Activated naive CD8-positive, alpha-beta T cell treated with anti-CD3 and anti-CD28 coated beads, Interleukin-2, amount 10 ng/mL, durations not matched to agents 7 days and 5 days (primary cell): ENCODE data around the gene CEP152. TPM values are rescaled to one million over a fixed set of nuclear protein-coding genes. Genes with fewer than 3 reads are reported as not detected.
"Not testable (repeated sequence)": the region's sequence is repeated elsewhere in the genome, so short reads cannot be mapped to it uniquely, and the experiment has no call there.

Experiments
- ATAC-seq: fragments of 150-1000 bp; cut with Tn5 transposase; one replicate; pipeline ENCODE4 v1.10.0; 2021; ENCODE audit warnings: low read depth, moderate library complexity
- POLR2A ChIA-PET: fragments of 350-600 bp; sonication (Branson Sonifier 250); formaldehyde crosslinking; loops from one replicate; lab custom pipeline; 2021; ENCODE audit warnings: antibody characterized with exemption; lab: Charles Lee
- DNase-seq: peaks from one replicate; pipeline ENCODE4 v3.0.0; 2021
- H3K27ac Mint-ChIP-seq: one replicate; pipeline ENCODE4 v1.8.0; 2022; ENCODE audit warnings: mild to moderate bottlenecking, mixed read lengths
- H3K27me3 Mint-ChIP-seq: one replicate; pipeline ENCODE4 v1.8.0; 2022; ENCODE audit warnings: mild to moderate bottlenecking, moderate library complexity, mixed read lengths
- H3K36me3 Mint-ChIP-seq: one replicate; pipeline ENCODE4 v1.8.0; 2021; ENCODE audit warnings: mild to moderate bottlenecking, mixed read lengths
- H3K4me1 Mint-ChIP-seq: one replicate; pipeline ENCODE4 v1.8.0; 2021; ENCODE audit warnings: mixed read lengths
- H3K4me3 Mint-ChIP-seq: one replicate; pipeline ENCODE4 v1.8.0; 2022; ENCODE audit warnings: mild to moderate bottlenecking, moderate library complexity, mixed read lengths
- H3K9me3 Mint-ChIP-seq: one replicate; pipeline ENCODE4 v1.8.0; 2021; ENCODE audit warnings: mixed read lengths
- total RNA-seq, 2 experiments: library from RNA; stranded (reverse); gene quantifications; one replicate each; pipeline ENCODE4 v1.2.3, GENCODE V29; 2021

The CEP152 gene
- total RNA-seq, 2 experiments from 2014 or later: 31.1 to 39.2 TPM

DNA sequence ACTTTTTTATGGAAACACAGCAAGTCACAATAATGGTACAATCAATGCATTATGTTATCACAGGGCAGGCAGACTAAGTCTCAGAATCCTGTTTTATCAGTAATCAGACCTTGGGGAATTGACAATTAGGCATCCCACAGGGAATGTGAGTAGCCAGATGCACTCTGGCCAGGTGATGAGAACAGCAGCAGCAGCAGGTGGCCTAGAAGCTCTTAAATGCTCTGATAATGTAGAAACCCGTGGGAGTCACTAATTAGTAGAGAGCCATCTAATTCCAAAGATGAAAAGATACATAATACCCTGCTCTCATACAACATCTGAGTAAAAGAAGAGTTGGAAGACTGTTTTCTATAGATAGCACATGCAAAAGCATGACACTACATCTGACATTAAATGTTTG, 12.6 kb downstream of the CEP152 start:
- Mint-ChIP-seq H3K36me3 (peaks cover 19% of the 10 kb centered on the region), H3K4me3 (no peak overlapping the region), H3K27ac (no peak overlapping the region), H3K9me3 (no peaks in the 10 kb centered on the region), H3K4me1 (peaks cover 33% of the 10 kb centered on the region), H3K27me3 (no peaks in the 10 kb centered on the region)
- ATAC-seq (no peak), DNase-seq (no peak)
- POLR2A ChIA-PET: no interaction called here

DNA sequence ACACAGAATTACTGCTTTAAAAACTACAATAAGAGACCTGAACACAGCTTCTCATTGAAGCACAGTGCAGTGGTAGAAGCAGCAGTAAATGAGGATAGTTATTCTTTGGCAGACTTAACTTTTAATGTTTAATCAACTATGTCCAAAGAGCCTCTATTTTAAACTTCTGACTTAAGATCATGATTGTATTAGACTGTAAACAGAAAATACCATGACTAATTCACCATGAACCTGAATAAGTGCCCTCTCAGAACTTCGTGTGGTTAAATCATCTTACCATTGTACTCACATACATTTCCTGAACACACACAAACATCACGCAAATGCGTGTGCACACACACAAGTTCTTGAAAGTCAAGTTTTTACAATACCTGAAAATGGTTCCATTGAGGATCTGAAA, 13.9 kb downstream of the CEP152 start:
- no peak for DNase-seq
- Mint-ChIP-seq H3K9me3 (no peaks in the 10 kb centered on the region), H3K4me1 (peaks cover 33% of the 10 kb centered on the region), H3K27me3 (no peaks in the 10 kb centered on the region), H3K4me3 (peak overlapping the region; percentile 37), H3K27ac (peak overlapping the region; percentile 66), H3K36me3 (peaks cover 25% of the 10 kb centered on the region)
- POLR2A ChIA-PET: no interaction called here
- ATAC-seq: peak; percentile 33

DNA sequence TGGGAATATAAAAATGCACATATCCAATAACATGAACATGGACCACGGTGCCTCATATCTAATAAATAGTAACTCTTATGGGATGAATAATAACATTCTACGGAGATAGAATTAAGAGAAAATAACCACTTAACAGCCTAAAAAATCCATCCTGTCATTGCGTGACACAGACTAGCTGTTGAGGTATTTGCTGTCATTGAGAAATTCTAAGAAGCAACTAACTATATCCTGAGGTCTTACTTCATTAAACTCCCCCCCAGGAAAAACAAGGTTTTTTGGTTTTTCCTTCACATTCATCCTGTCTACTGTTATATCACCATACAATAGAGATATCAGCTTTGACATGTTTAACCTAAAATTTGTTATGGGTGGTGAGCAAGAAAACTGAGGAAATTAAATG, 14.3 kb downstream of the CEP152 start:
- POLR2A ChIA-PET: no interaction called here
- Mint-ChIP-seq H3K4me3 (no peak overlapping the region), H3K27ac (no peak overlapping the region), H3K36me3 (peaks cover 27% of the 10 kb centered on the region), H3K27me3 (no peaks in the 10 kb centered on the region), H3K9me3 (no peaks in the 10 kb centered on the region), H3K4me1 (peaks cover 33% of the 10 kb centered on the region)
- DNase-seq (no peak), ATAC-seq (no peak)

DNA sequence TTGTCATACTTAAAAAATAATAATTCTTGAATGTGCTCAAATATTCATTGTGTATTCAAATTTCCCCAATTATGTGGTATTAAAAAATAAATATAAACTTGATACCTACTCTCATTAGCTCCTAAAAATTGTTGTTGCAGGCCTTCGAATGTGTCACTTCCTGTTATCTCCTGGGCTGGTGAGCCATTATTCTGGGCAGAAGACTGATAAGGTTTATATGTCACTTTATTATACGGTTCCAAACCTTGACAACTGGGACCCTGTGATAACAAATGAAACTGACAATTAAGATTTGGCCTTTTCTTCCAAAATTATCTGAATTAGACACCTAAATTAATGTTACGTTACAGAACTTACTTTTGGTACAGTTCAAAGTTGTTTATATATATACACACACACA, 15.0 kb downstream of the CEP152 start:
- POLR2A ChIA-PET: no interaction called here
- ATAC-seq (no peak), DNase-seq (no peak)
- H3K4me1 Mint-ChIP-seq: peaks cover 33% of the 10 kb centered on the region
- no peak overlapping the region for H3K27ac Mint-ChIP-seq
- H3K9me3 Mint-ChIP-seq: no peaks in the 10 kb centered on the region
- no peak overlapping the region for H3K4me3 Mint-ChIP-seq
- H3K36me3 Mint-ChIP-seq: peaks cover 28% of the 10 kb centered on the region
- no peaks in the 10 kb centered on the region for H3K27me3 Mint-ChIP-seq

DNA sequence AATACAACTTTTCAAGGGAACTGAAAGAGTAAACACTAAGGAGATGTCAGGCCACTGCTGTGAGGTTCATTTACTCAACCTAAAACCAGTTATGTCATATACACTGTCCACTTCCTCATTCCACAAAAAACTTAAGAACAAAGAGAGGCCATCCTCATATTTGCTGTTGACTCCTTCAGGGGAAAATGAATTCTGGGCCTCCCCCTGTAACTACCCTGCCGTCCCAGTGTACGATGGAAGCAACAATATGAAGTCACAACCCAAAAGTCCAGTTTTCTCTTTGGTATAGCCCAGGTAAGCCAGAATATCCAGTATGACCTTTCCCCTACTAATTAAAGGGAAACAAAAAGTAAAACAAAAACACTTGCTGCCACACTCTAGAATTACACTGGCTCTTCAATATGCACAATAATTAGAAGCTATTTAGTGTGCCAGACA, 16.2 kb downstream of the CEP152 start:
- DNase-seq (no peak), ATAC-seq (peak; percentile 42)
- no peaks in the 10 kb centered on the region for H3K27me3 Mint-ChIP-seq
- peaks cover 35% of the 10 kb centered on the region for H3K36me3 Mint-ChIP-seq
- POLR2A ChIA-PET: interaction anchor here (1.2 kb wide), 1 partner anchor 16 kb away, joined by 3 read pairs; the partner anchor contains the start of gene CEP152
- H3K4me3 Mint-ChIP-seq: peak overlapping the region; percentile 20
- H3K27ac Mint-ChIP-seq: peak overlapping the region; percentile 75
- no peaks in the 10 kb centered on the region for H3K9me3 Mint-ChIP-seq
- H3K4me1 Mint-ChIP-seq: peaks cover 31% of the 10 kb centered on the region

DNA sequence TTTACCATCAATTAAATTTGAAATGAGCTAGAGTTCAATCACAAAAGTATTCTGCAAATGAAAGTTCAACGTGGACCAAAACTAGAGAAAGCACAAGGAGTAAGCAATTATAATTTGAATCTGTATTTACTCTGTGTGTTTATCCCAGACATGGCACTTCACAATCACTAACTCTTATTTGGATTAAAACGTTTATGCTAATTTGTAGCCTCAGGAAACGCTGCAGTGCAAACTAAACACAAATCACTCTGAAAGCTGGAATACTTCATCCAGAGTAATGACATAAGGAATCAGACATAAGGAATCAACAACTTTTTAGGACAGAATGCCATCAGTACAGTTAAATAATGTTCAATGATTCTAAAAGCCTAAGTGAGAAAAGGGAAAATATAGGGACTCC, 18.5 kb downstream of the CEP152 start:
- H3K36me3 Mint-ChIP-seq: peaks cover 44% of the 10 kb centered on the region
- no peak for ATAC-seq
- no peak overlapping the region for H3K4me3 Mint-ChIP-seq
- POLR2A ChIA-PET: no interaction called here
- H3K9me3 Mint-ChIP-seq: no peaks in the 10 kb centered on the region
- H3K27me3 Mint-ChIP-seq: no peaks in the 10 kb centered on the region
- H3K27ac Mint-ChIP-seq: no peak overlapping the region
- DNase-seq: no peak
- peaks cover 19% of the 10 kb centered on the region for H3K4me1 Mint-ChIP-seq

DNA sequence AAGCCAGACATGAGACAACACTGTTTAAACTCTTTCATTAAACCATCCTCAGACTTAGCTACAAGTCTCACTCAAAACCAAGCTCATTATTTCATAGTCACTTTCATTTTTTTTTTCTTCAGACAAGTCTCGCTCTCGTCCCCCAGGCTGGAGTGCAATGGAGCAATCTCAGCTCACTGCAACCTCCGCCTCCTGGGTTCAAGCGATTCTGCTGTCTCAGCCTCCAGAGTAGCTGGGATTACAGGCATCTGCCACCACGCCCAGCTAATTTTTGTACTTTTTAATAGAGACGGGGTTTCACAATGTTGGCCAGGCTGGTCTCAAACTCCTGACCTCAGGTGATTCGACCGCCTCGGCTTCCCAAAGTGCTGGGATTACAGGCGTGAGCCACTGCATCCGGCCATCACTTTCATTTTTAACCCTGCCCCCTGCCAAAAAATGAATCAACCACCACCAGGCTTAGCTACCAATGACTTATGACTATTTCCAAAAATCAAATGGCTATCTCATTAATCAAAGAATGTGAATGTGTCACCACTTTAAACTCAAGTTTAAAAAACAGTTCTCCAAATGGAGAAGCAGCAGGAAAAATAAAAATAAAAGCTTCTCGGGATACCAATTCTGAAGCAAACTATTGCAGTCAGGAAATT, 20.3 kb downstream of the CEP152 start:
- H3K36me3 Mint-ChIP-seq: peaks cover 38% of the 10 kb centered on the region
- H3K4me1 Mint-ChIP-seq, POLR2A ChIA-PET, H3K4me3 Mint-ChIP-seq, H3K27me3 Mint-ChIP-seq, H3K27ac Mint-ChIP-seq, ATAC-seq, DNase-seq, H3K9me3 Mint-ChIP-seq: not testable (repeated sequence)

DNA sequence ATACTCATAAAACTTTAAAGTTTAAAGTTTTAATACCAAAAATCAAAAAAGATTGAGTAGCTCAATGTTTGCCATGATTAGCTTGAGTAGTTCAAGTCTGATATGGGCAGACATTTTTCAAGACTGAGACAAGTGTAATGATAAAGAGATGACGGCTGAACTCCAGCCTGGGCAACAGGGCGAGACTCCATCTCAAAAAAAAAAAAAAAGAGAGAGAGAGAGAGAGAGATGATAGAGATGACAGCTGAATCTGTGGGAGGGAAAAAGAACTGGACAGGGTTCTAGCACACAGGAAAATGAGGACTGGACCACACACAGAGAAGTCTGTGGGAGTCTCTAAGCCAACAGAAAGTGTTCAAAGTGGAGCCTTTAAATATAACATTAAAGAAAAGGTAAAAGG, 25.2 kb downstream of the CEP152 start:
- Mint-ChIP-seq H3K4me1 (peaks cover 2% of the 10 kb centered on the region), H3K27me3 (no peaks in the 10 kb centered on the region), H3K9me3 (no peaks in the 10 kb centered on the region), H3K36me3 (peaks cover 46% of the 10 kb centered on the region), H3K4me3 (no peak overlapping the region), H3K27ac (no peak overlapping the region)
- DNase-seq: no peak
- POLR2A ChIA-PET: no interaction called here
- ATAC-seq: no peak

DNA sequence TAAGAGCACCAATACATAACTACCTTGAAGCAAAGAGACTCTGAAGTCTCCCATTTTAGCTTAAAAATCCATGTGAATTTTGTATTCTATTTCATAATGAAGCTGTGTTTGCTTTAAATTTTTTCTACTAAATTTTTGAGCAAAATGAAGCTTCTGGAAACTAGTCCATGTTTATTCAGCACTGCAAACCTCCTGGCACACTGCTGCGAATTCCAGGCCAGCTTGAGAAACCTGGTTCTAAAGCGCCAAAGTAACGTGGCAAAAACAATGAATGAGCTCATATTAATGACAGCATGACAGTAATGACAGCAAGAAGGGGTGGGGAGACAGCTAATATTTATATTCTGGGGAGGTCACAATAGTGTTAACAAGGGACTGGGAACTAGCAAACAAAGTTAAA, 25.7 kb downstream of the CEP152 start:
- Mint-ChIP-seq H3K4me3 (no peak overlapping the region), H3K9me3 (no peaks in the 10 kb centered on the region), H3K4me1 (peaks cover 2% of the 10 kb centered on the region), H3K27me3 (no peaks in the 10 kb centered on the region), H3K27ac (no peak overlapping the region), H3K36me3 (peaks cover 48% of the 10 kb centered on the region)
- DNase-seq (no peak), ATAC-seq (no peak)
- POLR2A ChIA-PET: interaction anchor here (0.6 kb wide), 1 partner anchor 77 kb away, joined by 3 read pairs; no protein-coding TSS in a partner anchor

DNA sequence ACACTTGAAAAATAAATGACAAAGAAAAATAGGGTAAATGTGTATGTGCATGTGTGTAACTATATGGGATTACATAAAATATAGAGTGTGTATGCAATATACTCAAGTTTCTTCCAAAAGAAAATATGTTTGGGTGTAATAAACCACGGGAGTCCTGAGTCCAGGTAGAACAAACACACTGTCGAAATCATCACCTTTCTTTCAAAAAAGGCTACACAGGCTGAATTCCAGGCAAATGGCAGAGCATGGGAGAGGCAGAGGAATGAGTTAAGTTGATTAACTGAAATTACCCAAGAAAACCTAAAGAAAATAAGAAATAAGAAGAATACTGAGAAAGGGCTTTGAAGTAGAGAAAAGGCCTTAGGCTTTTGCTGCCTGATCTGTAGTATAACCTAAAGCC, 26.1 kb downstream of the CEP152 start:
- no peak overlapping the region for H3K27ac Mint-ChIP-seq
- H3K9me3 Mint-ChIP-seq: no peaks in the 10 kb centered on the region
- ATAC-seq (no peak), DNase-seq (no peak)
- H3K4me1 Mint-ChIP-seq: peaks cover 2% of the 10 kb centered on the region
- H3K36me3 Mint-ChIP-seq: peaks cover 45% of the 10 kb centered on the region
- H3K4me3 Mint-ChIP-seq: no peak overlapping the region
- no peaks in the 10 kb centered on the region for H3K27me3 Mint-ChIP-seq
- POLR2A ChIA-PET: interaction anchor here (0.6 kb wide), 1 partner anchor 77 kb away, joined by 3 read pairs; no protein-coding TSS in a partner anchor

DNA sequence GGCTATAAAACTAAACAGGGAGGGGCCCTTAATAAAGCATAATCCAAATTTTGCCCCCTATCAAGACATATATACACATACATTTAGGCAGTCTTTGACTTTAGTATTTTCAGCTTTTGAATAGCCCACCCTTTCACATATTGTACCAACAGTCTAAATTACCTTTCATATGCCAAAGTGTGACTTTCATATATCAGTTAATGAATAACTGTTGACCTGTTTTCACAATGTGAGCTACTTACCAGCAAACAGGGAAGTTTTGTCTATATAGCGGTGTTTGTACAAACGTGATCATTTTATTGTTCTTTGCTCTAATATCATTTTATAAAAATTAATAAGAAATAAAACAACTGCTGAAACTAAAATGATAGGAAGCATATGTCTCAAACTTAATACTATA, 28.0 kb downstream of the CEP152 start:
- H3K4me1 Mint-ChIP-seq: peaks cover 2% of the 10 kb centered on the region
- no peak overlapping the region for H3K27ac Mint-ChIP-seq
- no peaks in the 10 kb centered on the region for H3K9me3 Mint-ChIP-seq
- POLR2A ChIA-PET: no interaction called here
- peaks cover 36% of the 10 kb centered on the region for H3K36me3 Mint-ChIP-seq
- H3K4me3 Mint-ChIP-seq: no peak overlapping the region
- no peaks in the 10 kb centered on the region for H3K27me3 Mint-ChIP-seq
- ATAC-seq (no peak), DNase-seq (no peak)

DNA sequence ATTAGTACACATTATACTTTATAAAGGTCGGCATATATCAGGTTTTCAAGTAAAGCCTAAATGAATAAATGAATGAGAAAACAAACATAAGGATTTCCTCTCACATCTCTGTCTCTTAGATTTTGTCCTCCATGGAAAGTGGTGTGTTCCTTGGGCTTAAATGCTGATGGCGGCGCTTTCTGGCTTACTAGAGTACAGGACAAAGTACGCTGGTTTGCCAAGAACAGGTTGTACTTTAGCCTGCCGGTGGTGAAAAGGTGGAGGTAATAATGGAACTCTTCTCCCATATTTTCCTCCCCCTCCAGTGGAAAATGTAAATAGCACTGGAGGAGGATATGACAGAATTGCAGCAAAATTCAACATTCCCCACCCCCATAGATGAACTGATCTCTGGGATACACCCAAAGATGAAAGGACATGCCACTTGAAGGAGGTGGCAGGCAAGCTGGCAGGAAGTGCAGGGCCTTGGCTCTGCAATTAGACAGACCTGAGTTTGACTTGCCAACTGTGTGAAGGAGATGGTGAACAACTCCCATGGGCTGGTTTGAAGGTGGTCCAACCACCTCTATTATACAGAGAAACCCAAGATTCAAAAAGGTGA, 29.3 kb downstream of the CEP152 start:
- H3K27ac Mint-ChIP-seq: no peak overlapping the region
- no peak overlapping the region for H3K4me3 Mint-ChIP-seq
- no peaks in the 10 kb centered on the region for H3K9me3 Mint-ChIP-seq
- H3K36me3 Mint-ChIP-seq: peaks cover 36% of the 10 kb centered on the region
- peaks cover 2% of the 10 kb centered on the region for H3K4me1 Mint-ChIP-seq
- DNase-seq (no peak), ATAC-seq (no peak)
- H3K27me3 Mint-ChIP-seq: no peaks in the 10 kb centered on the region
- POLR2A ChIA-PET: no interaction called here

DNA sequence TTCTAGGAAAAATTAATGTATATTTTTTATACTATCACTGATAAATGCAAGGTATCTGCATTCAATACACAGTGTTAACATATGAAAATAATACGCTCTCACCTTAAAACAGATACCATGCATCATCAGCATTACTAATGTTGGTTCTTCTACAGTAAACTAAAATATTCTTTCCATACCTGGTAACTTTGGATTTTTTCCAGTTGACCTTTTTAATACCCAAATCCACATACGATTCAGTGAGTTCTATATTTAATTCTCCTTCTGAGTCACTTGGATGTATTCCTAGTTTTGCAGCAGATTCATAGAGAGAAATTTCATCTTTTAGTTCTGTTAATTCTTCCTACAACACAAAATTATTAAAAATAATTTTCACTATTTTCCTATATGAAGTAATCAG, 29.9 kb downstream of the CEP152 start:
- H3K9me3 Mint-ChIP-seq: no peaks in the 10 kb centered on the region
- H3K36me3 Mint-ChIP-seq: peaks cover 35% of the 10 kb centered on the region
- H3K27ac Mint-ChIP-seq: no peak overlapping the region
- POLR2A ChIA-PET: no interaction called here
- no peaks in the 10 kb centered on the region for H3K27me3 Mint-ChIP-seq
- no peak for ATAC-seq
- no peak for DNase-seq
- H3K4me1 Mint-ChIP-seq: peaks cover 2% of the 10 kb centered on the region
- no peak overlapping the region for H3K4me3 Mint-ChIP-seq

DNA sequence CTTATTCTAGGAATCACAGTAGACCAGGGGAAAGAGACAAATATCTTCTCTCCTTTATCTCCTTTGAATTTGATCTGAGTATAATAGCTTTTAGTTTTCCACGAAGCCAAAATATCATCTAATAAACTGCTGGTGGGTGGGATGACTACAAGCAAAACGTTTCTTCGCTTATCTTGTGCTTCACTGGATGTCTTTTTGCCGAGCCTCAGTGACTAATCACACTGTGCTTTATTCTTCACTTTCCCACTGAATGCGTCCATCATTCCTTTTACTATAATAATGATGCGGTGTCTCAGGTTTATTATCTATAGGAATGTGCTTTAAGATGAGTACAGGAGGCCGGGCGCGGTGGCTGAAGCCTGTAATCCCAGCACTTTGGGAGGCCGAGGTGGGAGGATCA, 32.5 kb downstream of the CEP152 start:
- POLR2A ChIA-PET: no interaction called here
- no peak overlapping the region for H3K4me3 Mint-ChIP-seq
- H3K27me3 Mint-ChIP-seq: no peaks in the 10 kb centered on the region
- no peak for DNase-seq
- no peak for ATAC-seq
- H3K4me1 Mint-ChIP-seq: peaks cover 4% of the 10 kb centered on the region
- H3K9me3 Mint-ChIP-seq: peaks cover 2% of the 10 kb centered on the region
- no peak overlapping the region for H3K27ac Mint-ChIP-seq
- peaks cover 46% of the 10 kb centered on the region for H3K36me3 Mint-ChIP-seq
